ENCODE results near the gene SON.
"Not testable (repeated sequence)": the region's sequence is repeated elsewhere in the genome, so short reads cannot be mapped to it uniquely, and the experiment has no call there.

Gene SON

GRCh38 chr21:33542640-33543504 is at the start of gene SON:
Gene SON, plus strand, starts transcription at chr21:33543038. Its CDS starts 55 bp downstream, at chr21:33543093.
- DNase-seq: peak; percentile 99

- no peak for DNase-seq
These were observed 49.1 kb upstream of the SON start for GRCh38 chr21:33493756-33494155.

DNA sequence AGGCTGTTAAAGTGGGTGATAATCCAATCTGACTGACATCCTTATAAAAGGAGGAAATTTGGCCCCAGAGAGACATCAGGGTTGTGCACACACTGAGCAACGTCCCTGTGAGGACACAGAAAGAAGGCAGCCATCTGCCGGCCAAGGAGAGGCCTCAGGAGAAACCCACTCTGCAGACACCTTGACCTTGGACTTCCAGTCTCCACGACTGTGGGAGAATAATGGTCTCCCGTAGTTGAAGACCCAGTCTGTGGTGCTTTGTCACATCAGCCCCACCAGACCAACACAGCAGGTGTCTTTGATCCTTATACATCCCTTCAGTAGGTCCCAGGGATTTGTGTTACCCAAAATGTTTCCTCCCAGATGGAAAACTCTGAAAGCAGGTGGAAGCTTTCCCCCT is 47.1 kb upstream of the SON start:
- DNase-seq: no peak

DNA sequence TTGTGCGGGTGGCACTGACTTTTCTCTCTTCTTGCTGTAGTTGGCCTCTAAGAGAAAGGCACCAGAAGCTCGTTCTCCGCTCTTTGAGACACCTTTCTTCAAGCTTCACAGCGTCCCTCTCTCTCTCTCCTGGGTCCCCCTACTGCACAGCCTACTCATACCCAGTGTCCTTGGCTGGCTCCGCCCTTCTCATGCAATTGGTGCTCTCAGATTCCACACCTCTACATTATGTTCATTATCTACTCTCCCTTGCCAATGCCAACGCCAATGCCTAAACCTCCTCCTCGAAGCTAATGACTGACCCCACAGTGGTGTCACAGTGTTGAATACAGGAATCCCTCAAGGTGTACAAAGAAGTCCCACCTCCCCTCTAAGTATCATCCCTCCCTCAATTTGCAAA is 46.5 kb upstream of the SON start:
- DNase-seq: no peak

GRCh38 chr21:33505833-33506232 is 37.0 kb upstream of the SON start:
- DNase-seq: no peak

GRCh38 chr21:33507003-33507402 is 35.8 kb upstream of the SON start:
- not testable (repeated sequence) for DNase-seq

GRCh38 chr21:33510826-33511225 is 32.0 kb upstream of the SON start:
- no peak for DNase-seq

GRCh38 chr21:33511639-33512038 is 31.2 kb upstream of the SON start:
- no peak for DNase-seq

DNA sequence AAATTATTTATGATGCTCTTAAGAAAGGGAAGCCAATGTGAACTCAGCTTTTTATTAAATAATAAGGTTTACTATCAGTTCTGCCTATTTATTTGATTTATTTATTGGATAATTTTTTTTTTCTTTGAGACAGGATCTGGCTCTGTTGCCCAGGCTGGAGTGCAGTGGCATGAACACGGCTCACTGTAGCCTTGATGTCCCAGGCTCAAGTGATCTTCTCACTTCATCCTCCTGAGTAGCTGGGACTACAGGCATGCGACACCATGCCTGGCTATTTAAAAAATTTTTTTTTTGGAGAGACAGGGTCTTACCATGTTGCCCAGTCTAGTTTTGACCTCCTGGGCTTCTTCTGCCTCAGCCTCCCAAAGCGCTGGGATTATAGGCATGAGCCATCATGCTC is 30.4 kb upstream of the SON start:
- DNase-seq: no peak

DNA sequence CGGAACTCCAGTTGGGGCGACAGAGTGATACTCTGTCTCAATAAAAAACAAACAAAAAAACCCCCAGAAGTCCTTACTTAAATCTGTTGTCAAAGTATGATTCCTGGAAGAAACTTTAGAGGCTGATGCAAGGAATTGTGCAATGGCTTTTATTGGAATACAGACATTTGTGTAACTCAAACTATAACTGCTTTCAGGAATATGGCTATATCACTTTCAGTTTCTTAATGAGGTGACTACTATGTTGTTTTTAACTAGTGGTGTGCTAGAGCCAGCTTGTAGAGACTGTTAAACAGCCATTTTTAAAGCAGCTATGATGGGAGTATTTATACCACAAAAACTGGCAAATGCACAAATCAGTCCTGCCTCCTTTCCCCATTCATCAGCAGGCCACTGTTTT is 28.6 kb upstream of the SON start:
- no peak for DNase-seq

DNA sequence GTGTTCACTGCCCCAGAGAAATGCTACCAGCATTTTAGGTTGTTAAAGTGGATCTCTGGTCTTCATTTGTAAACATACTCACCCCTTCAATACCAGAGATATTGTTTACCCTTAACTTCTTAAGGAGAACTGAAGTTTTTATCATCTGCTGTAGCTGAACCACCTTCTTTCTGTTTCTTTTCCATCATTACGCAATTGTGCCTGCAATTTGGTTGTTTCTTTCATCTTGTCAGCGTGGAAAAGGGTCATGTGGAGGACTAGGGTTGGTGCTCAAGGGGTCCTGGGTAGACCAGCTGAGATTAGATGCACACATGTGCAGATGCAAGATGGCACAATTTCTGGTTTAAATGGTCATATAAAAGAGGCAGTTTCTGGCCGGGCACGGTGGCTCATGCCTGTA is 23.9 kb upstream of the SON start:
- DNase-seq: no peak

GRCh38 chr21:33522297-33522952 is 20.4 kb upstream of the SON start:
- DNase-seq: no peak

- DNase-seq: no peak
These were observed 19.9 kb upstream of the SON start for GRCh38 chr21:33522953-33523349.

- no peak for DNase-seq
These were observed 11.8 kb upstream of the SON start for GRCh38 chr21:33531007-33531406.

GRCh38 chr21:33537212-33537611 is 5.6 kb upstream of the SON start:
- no peak for DNase-seq

- no peak for DNase-seq
These were observed 3.2 kb upstream of the SON start for GRCh38 chr21:33539616-33540015.

DNA sequence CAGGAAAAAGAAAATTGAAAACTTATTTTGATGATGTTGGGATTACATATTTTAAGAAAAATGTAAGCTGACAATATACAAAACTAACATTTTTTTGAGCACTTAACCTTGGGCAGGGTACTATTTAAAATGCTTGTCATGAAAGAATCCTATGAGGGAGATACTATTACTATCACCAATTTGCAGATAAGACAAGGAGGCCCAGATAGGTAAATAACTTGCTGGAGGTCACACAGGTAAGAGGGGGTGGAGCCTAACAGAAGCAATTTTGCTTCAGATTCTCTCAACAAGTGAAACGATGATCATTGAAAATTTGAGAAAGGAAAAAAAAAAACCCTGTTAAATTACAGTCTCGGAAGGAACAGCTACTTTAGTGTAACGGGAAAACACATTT is 2.1 kb upstream of the SON start:
- DNase-seq: no peak

DNA sequence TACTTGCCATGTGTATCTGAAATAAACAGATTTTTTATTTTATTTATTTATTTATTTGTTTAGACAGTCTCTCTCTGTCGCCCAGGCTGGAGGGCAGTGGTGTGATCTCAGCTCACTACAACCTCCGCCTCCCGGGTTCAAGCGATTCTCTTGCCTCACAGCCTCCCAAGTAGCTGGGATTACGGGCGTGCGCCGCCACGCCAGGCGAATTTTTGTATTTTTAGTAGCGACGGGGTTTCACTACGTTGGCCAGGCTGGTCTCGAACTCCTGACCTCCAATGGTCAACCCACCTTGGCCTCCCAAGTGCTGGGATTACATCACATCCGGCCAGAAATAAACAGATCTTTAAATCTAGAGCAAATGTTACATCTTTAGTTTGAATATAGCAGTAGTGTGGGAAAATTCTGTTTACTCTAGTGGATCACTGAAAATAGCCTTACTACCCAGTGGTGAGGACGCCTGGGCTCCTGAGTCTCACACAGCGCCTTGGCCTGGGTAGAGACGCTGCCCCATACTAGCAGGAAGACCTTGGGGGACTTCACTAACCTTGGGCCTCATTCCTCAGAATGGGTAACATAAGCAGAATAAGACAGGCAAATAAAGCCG is 1.6 kb upstream of the SON start:
- DNase-seq: peak; percentile 29

GRCh38 chr21:33541756-33542639 is 840 bp upstream of the SON start, which contains the start of gene GART:
Gene GART, minus strand, starts transcription at chr21:33542117. Its CDS starts 2,802 bp downstream, at chr21:33539315.
- DNase-seq: peak; percentile 88

DNA sequence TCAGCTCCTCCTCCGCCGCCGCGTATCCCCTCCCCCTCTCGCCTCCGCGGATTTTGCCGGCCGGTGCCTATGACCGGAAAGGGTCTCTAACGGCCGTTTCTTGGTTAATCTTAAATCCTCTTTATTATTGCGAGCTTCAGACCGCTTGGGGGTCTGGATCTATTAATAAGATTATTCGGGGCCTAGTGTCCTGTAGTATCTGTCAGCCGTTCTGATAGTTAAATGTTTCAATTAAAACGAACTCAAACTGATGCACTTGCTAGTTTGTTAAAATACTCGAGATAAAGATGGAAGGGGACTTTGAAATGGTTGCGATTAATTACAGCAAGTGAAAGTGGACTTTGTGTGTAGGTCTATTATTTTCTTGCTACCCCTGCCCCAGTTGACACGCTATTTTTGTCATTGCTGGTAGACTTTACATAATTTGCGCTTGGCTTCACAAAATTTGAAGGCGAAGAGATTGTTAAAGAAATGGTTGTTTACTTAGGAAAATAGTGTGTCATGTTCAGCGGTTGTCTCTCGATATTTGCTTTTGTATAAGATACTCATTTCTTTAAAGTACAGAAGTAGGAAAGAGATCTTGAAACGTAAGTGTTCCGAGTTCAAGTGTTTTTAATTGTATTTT is 779 bp downstream of the SON start:
- DNase-seq: no peak

DNA sequence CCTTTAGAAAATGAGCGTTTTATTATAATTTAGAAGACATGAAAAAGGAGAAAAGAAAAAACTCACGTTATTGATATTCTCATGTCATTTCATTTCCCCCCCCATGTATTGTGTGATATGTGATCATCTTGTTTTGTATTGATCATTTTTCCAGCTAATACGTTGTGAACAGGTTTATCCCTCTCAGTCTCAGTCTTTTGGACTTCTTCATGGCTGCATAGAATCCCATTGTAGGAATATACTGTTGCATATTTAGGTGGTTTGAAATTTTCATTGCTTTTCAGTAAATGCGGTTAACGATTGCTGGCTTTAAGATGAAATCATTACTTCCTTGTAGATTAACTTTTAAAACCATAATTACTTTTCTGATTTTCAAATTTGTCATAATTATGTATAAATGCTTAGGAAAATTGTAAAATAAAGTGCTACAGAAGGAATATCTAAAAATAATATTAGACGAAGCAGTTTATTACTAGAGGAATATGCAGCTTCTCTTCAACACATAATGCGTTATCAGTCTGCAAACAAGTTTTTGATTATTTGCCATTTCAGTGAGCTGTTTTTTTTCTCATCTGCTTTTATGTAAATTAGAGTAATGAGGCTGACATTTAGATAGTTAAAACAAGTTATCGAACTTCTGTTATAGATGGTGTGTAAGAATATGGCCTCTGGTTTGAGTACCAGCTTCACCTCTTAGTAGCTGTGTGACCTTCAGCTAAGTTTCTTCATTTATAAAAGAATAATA is 1.8 kb downstream of the SON start:
- no peak for DNase-seq

DNA sequence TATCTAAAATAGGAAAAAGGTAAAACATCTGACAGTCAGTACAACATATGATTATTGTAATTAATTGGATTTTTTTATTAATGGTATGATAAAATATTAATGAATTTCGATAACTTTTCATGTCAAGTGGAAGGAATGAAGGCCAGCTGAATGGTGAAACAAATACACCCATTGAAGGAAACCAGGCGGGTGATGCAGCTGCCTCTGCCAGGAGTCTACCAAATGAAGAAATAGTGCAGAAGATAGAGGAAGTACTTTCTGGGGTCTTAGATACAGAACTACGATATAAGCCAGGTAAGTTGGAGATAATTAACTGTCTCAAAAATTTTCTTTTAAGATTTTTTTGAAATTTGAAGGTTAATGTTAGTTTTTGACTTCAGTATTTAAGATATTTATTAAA is 3.2 kb downstream of the SON start:
- DNase-seq: no peak

Measured in CD4-positive, alpha-beta T cell treated with Interleukin-10 for 1 hour (primary cell).